HL-60 (cell line): ENCODE data around the gene AGR3.

Experiments
- CTCF ChIP-seq: IDR thresholded peaks from one replicate; pipeline ENCODE4 v1.5.1; 2011; ENCODE audit warnings: low read length, control low read depth, inconsistent platforms; ENCODE audit not compliant: insufficient read depth
- POLR2AphosphoS5 ChIP-seq: IDR thresholded peaks from 2 replicates; pipeline ENCODE4 v1.6.1; 2012; ENCODE audit warnings: low read depth
- REST ChIP-seq: IDR thresholded peaks from 2 replicates; pipeline ENCODE4 v1.6.1; 2012; ENCODE audit warnings: low read depth; ENCODE audit not compliant: insufficient replicate concordance

DNA sequence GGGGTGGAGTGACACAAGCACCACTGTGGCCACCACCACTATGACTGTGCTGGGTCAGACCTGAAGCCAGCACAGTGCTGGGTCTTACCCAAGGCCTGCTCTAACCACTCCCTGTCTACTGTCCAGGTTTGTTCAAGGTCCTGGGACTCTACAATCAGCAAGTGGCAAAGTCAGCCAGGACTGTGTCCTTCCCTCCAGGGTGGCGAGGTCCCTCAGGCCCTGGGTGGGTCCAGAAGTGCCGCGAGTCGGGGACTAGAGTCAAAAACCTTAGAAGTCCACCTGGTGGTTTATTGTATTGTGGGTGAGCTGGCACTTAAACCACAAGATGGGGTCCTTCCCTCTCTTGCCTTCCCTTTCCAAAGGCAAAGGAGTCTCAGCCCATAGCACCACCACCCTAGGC lies 30.8 kb upstream of the AGR3 start:
- TF ChIP-seq CTCF, result no peak
- no peak for TF ChIP-seq POLR2AphosphoS5
- TF ChIP-seq REST, result no peak
